ENCODE measurements around the gene MYH15.

Gene MYH15

DNA sequence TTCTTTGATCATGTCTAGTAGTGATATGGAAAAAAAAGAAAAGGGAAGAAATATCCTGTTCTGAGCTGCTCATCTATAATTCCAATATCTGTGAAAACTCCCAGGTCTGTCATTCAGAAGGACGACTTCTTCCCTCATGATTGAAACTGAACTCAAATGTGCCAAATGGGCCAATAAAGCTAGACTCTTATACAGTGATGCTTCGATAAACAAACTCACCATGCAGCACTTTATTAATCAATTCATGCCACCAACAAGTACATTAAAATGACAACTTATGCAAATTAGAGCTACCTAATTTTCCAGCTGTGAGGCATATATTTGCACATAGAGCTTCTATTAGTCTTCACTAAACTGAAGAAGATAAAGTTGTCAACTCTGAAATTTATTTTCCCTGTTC, 15.6 kb upstream of the MYH15 start:
- Histone ChIP-seq H3K27ac (ENCODE audit: insufficient read depth in 1 of 2, low read depth in 1 of 2, low read length in 2 of 2, poor library complexity in 1 of 2, severe bottlenecking in 2 of 2) (no peak overlapping the region), H3K27me3 (replicated peaks in 2 of 5; ENCODE audit: control insufficient read depth in 4 of 5, insufficient read depth in 5 of 5, low read length in 4 of 5) (no peaks in the 10 kb centered on the region), H3K9me3 (ENCODE audit: control extremely low read depth in 1 of 5, control insufficient read depth in 4 of 5, insufficient read depth in 2 of 5, low read depth in 1 of 5, low read length in 4 of 5) (no peaks in the 10 kb centered on the region), H3K4me3 (ENCODE audit: control insufficient read depth in 1 of 7, extremely low read depth in 1 of 7, insufficient read depth in 4 of 7, low read depth in 2 of 7, low read length in 6 of 7) (no peak overlapping the region), H3K36me3 (ENCODE audit: control insufficient read depth in 4 of 4, insufficient read depth in 4 of 4, low read length in 3 of 4) (no peaks in the 10 kb centered on the region), H3K4me1 (ENCODE audit: control extremely low read depth in 1 of 4, control insufficient read depth in 4 of 4, insufficient read depth in 4 of 4, low read length in 3 of 4) (peaks cover 0 to 4% (median 1%) of the 10 kb centered on the region in 4 experiments)
- 100% methylated on average over 2 of the region's 2 CpGs for WGBS (ENCODE audit: insufficient coverage)
- POLR2A ChIA-PET: no interaction called here
- DNase-seq: no peak
- CTCF ChIA-PET: interaction anchor here (0.6 to 2.1 kb wide), 4 partner anchors 8 to 37 kb away, joined by 3 to 6 read pairs (median 4); no protein-coding TSS in a partner anchor

DNA sequence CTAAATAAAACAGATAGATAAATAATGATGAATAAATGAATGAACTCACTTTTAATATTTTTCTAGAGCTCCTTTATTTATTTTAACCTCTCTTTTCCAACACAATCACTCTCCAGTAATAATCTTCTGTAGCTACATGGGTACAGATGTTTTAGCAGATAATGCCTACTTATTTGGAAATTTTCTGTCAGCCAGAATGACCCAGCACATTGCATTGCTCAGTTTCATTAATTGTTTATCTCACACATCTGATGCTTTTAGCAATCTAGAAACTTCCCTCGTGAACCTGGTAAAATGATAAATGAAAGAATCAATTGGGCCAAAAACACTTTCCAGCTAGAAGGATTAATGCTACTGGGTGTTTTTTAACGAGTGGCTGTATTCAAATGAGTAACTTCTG, 14.9 kb upstream of the MYH15 start:
- ChIA-PET POLR2A (no interaction called here), CTCF (interaction anchor here (1.0 to 2.1 kb wide), 4 partner anchors 17 to 36 kb away, joined by 3 to 6 read pairs (median 3); no protein-coding TSS in a partner anchor)
- DNase-seq: peak in 2 of 3 donors; percentile 57 to 64
- Histone ChIP-seq H3K27me3 (replicated peaks in 2 of 5; ENCODE audit: control insufficient read depth in 4 of 5, insufficient read depth in 5 of 5, low read length in 4 of 5) (no peaks in the 10 kb centered on the region), H3K4me3 (ENCODE audit: control insufficient read depth in 1 of 7, extremely low read depth in 1 of 7, insufficient read depth in 4 of 7, low read depth in 2 of 7, low read length in 6 of 7) (no peak overlapping the region), H3K27ac (ENCODE audit: insufficient read depth in 1 of 2, low read depth in 1 of 2, low read length in 2 of 2, poor library complexity in 1 of 2, severe bottlenecking in 2 of 2) (peak overlapping the region in 1 of 2 experiments; percentile 37), H3K36me3 (ENCODE audit: control insufficient read depth in 4 of 4, insufficient read depth in 4 of 4, low read length in 3 of 4) (no peaks in the 10 kb centered on the region), H3K4me1 (ENCODE audit: control extremely low read depth in 1 of 4, control insufficient read depth in 4 of 4, insufficient read depth in 4 of 4, low read length in 3 of 4) (peaks cover 0 to 4% (median 1%) of the 10 kb centered on the region in 4 experiments), H3K9me3 (ENCODE audit: control extremely low read depth in 1 of 5, control insufficient read depth in 4 of 5, insufficient read depth in 2 of 5, low read depth in 1 of 5, low read length in 4 of 5) (no peaks in the 10 kb centered on the region)
- 0% methylated on average over 1 of the region's 2 CpGs for WGBS (ENCODE audit: insufficient coverage)

DNA sequence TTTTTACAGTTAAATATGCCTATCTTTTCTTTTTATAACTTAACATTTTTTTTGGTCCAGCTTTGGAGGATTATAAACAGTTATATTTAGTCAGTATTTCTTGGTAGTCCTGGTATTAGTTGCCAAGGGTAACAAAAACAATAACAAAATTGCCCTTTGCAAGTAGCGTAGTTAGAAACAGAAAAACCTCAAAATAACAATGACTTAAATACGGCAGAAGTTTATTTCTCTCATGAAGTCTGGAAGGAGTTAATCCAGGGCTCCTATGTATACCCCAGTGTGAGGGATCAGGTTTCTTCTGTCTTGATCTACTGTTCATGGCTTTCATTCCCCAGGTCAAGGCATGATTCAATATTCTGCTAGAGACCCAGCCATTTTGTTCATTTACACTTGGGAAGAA, 14.1 kb upstream of the MYH15 start:
- ChIA-PET POLR2A (no interaction called here), CTCF (interaction anchor here (1.0 to 2.1 kb wide), 4 partner anchors 18 to 35 kb away, joined by 3 to 6 read pairs (median 3); no protein-coding TSS in a partner anchor)
- WGBS (ENCODE audit: insufficient coverage): 100% methylated on average over 1 of the region's 2 CpGs
- DNase-seq: peak; percentile 53 to 82 (median 77)
- Histone ChIP-seq H3K4me3 (ENCODE audit: control insufficient read depth in 1 of 7, extremely low read depth in 1 of 7, insufficient read depth in 4 of 7, low read depth in 2 of 7, low read length in 6 of 7) (no peak overlapping the region), H3K4me1 (ENCODE audit: control extremely low read depth in 1 of 4, control insufficient read depth in 4 of 4, insufficient read depth in 4 of 4, low read length in 3 of 4) (peaks cover 0 to 4% (median 1%) of the 10 kb centered on the region in 4 experiments), H3K27me3 (replicated peaks in 2 of 5; ENCODE audit: control insufficient read depth in 4 of 5, insufficient read depth in 5 of 5, low read length in 4 of 5) (no peaks in the 10 kb centered on the region), H3K36me3 (ENCODE audit: control insufficient read depth in 4 of 4, insufficient read depth in 4 of 4, low read length in 3 of 4) (no peaks in the 10 kb centered on the region), H3K27ac (ENCODE audit: insufficient read depth in 1 of 2, low read depth in 1 of 2, low read length in 2 of 2, poor library complexity in 1 of 2, severe bottlenecking in 2 of 2) (peak overlapping the region; percentile 37 to 75), H3K9me3 (ENCODE audit: control extremely low read depth in 1 of 5, control insufficient read depth in 4 of 5, insufficient read depth in 2 of 5, low read depth in 1 of 5, low read length in 4 of 5) (no peaks in the 10 kb centered on the region)

DNA sequence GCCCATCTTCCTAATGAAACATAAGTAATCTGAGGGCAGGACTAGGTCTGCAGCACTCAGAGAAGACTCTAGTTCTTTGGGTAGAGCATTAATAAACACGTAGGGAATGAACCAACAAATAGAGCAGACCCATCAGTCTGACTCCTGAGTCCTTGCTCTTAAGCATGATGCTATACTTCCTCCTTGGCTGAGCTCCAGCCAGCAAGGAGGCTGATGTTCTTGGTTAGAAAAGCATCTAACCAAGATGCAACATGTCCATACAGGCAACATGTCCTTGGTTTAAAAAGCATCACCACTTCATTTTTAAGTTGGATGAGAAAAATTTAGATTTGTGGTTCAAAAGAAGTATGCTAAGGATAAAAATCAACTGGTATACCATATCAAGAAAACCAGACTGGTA, 8.5 kb upstream of the MYH15 start:
- Histone ChIP-seq H3K36me3 (ENCODE audit: control insufficient read depth in 4 of 4, insufficient read depth in 4 of 4, low read length in 3 of 4) (no peaks in the 10 kb centered on the region), H3K9me3 (ENCODE audit: control extremely low read depth in 1 of 5, control insufficient read depth in 4 of 5, insufficient read depth in 2 of 5, low read depth in 1 of 5, low read length in 4 of 5) (no peaks in the 10 kb centered on the region), H3K27ac (ENCODE audit: insufficient read depth in 1 of 2, low read depth in 1 of 2, low read length in 2 of 2, poor library complexity in 1 of 2, severe bottlenecking in 2 of 2) (no peak overlapping the region), H3K4me1 (ENCODE audit: control extremely low read depth in 1 of 4, control insufficient read depth in 4 of 4, insufficient read depth in 4 of 4, low read length in 3 of 4) (no peaks in the 10 kb centered on the region), H3K27me3 (replicated peaks in 2 of 5; ENCODE audit: control insufficient read depth in 4 of 5, insufficient read depth in 5 of 5, low read length in 4 of 5) (no peaks in the 10 kb centered on the region), H3K4me3 (ENCODE audit: control insufficient read depth in 1 of 7, extremely low read depth in 1 of 7, insufficient read depth in 4 of 7, low read depth in 2 of 7, low read length in 6 of 7) (no peak overlapping the region)
- 67% methylated on average over 1 of the region's 1 CpG for WGBS (ENCODE audit: insufficient coverage)
- DNase-seq: peak in 2 of 3 donors; percentile 23 to 26
- ChIA-PET CTCF (interaction anchor here (1.1 kb wide), 1 partner anchor 34 kb away, joined by 3 read pairs; no protein-coding TSS in a partner anchor), POLR2A (no interaction called here)

DNA sequence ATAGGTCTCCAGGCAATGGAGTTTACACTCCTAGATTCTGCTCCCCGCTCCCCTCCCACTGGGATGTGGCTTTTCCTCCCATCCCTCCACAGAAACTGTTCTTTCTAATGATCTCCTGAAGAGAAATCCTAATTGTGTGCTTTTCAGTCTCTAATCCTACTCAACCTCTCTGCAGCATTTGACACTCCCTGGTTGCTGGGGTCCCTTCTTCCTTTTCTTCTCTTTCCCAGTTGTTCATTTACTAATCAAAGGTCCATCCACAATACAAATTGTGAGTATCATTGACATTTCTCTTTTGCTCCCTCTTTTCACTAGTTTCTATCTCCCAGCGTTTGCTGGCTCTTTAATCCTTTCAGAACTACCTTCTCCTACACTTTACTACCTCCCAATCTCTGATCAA, 6.5 kb upstream of the MYH15 start:
- CTCF ChIA-PET: no interaction called here
- POLR2A ChIA-PET: no interaction called here
- H3K36me3 ChIP-seq (ENCODE audit: control insufficient read depth in 4 of 4, insufficient read depth in 4 of 4, low read length in 3 of 4): no peaks in the 10 kb centered on the region
- WGBS (ENCODE audit: insufficient coverage): 94% methylated on average over 2 of the region's 2 CpGs
- DNase-seq: no peak
- no peak overlapping the region for H3K4me3 ChIP-seq (ENCODE audit: control insufficient read depth in 1 of 7, extremely low read depth in 1 of 7, insufficient read depth in 4 of 7, low read depth in 2 of 7, low read length in 6 of 7)
- no peaks in the 10 kb centered on the region for H3K4me1 ChIP-seq (ENCODE audit: control extremely low read depth in 1 of 4, control insufficient read depth in 4 of 4, insufficient read depth in 4 of 4, low read length in 3 of 4)
- no peaks in the 10 kb centered on the region for H3K9me3 ChIP-seq (ENCODE audit: control extremely low read depth in 1 of 5, control insufficient read depth in 4 of 5, insufficient read depth in 2 of 5, low read depth in 1 of 5, low read length in 4 of 5)
- no peak overlapping the region for H3K27ac ChIP-seq (ENCODE audit: insufficient read depth in 1 of 2, low read depth in 1 of 2, low read length in 2 of 2, poor library complexity in 1 of 2, severe bottlenecking in 2 of 2)
- H3K27me3 ChIP-seq (replicated peaks in 2 of 5; ENCODE audit: control insufficient read depth in 4 of 5, insufficient read depth in 5 of 5, low read length in 4 of 5): no peaks in the 10 kb centered on the region

DNA sequence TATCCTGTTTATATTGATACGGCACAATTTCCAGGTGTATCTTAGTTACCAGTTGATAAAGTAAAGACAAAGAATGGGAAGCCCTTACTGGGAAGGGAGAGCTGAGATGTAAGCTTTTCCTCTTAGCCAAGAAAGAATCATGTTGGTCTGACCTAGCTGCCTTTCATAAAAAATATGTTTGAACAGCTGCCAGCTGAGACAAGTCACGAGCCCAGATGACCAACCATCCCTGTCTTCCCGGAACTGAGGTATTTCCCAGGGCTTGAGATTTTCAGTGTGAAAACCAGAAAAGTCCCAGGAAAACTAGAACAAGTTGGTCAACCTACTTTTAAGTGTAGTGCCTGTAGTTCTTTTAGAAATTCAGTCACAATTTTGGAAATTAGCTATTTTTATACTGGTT, 3.6 kb upstream of the MYH15 start:
- Histone ChIP-seq H3K9me3 (ENCODE audit: control extremely low read depth in 1 of 5, control insufficient read depth in 4 of 5, insufficient read depth in 2 of 5, low read depth in 1 of 5, low read length in 4 of 5) (no peaks in the 10 kb centered on the region), H3K36me3 (ENCODE audit: control insufficient read depth in 4 of 4, insufficient read depth in 4 of 4, low read length in 3 of 4) (no peaks in the 10 kb centered on the region), H3K4me3 (ENCODE audit: control insufficient read depth in 1 of 7, extremely low read depth in 1 of 7, insufficient read depth in 4 of 7, low read depth in 2 of 7, low read length in 6 of 7) (no peak overlapping the region), H3K4me1 (ENCODE audit: control extremely low read depth in 1 of 4, control insufficient read depth in 4 of 4, insufficient read depth in 4 of 4, low read length in 3 of 4) (no peaks in the 10 kb centered on the region), H3K27ac (ENCODE audit: insufficient read depth in 1 of 2, low read depth in 1 of 2, low read length in 2 of 2, poor library complexity in 1 of 2, severe bottlenecking in 2 of 2) (no peak overlapping the region), H3K27me3 (replicated peaks in 2 of 5; ENCODE audit: control insufficient read depth in 4 of 5, insufficient read depth in 5 of 5, low read length in 4 of 5) (no peaks in the 10 kb centered on the region)
- CTCF ChIA-PET: interaction anchor here (1.5 kb wide), 1 partner anchor 38 kb away, joined by 3 read pairs; no protein-coding TSS in a partner anchor
- no peak for DNase-seq
- 94% methylated on average over 3 of the region's 3 CpGs for WGBS (ENCODE audit: insufficient coverage)
- POLR2A ChIA-PET: no interaction called here

DNA sequence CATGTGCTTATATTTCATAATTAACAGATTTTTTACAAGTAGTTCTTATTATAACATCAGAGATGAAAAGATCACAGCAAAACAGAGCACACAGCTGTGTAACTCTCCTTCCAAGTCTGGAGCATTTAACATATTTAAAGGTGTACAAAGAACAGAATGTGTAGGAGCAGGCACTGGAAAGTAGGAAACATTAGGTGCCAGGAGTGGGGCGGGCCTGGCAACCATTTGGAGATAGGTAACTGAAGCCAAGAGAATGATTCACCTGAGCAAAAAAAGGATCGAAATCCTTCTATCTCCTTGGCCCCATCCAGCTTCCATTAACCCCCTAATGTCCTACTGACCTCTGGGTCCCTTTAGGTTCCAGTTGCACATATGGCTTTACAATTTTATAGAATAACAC, 2.3 kb upstream of the MYH15 start:
- no peak overlapping the region for H3K27ac ChIP-seq (ENCODE audit: insufficient read depth in 1 of 2, low read depth in 1 of 2, low read length in 2 of 2, poor library complexity in 1 of 2, severe bottlenecking in 2 of 2)
- H3K4me3 ChIP-seq (ENCODE audit: control insufficient read depth in 1 of 7, extremely low read depth in 1 of 7, insufficient read depth in 4 of 7, low read depth in 2 of 7, low read length in 6 of 7): no peak overlapping the region
- no peaks in the 10 kb centered on the region for H3K9me3 ChIP-seq (ENCODE audit: control extremely low read depth in 1 of 5, control insufficient read depth in 4 of 5, insufficient read depth in 2 of 5, low read depth in 1 of 5, low read length in 4 of 5)
- CTCF ChIA-PET: no interaction called here
- POLR2A ChIA-PET: no interaction called here
- H3K36me3 ChIP-seq (ENCODE audit: control insufficient read depth in 4 of 4, insufficient read depth in 4 of 4, low read length in 3 of 4): no peaks in the 10 kb centered on the region
- no peaks in the 10 kb centered on the region for H3K4me1 ChIP-seq (ENCODE audit: control extremely low read depth in 1 of 4, control insufficient read depth in 4 of 4, insufficient read depth in 4 of 4, low read length in 3 of 4)
- no peak for DNase-seq
- no peaks in the 10 kb centered on the region for H3K27me3 ChIP-seq (replicated peaks in 2 of 5; ENCODE audit: control insufficient read depth in 4 of 5, insufficient read depth in 5 of 5, low read length in 4 of 5)
- no CpG with 5 or more reads among the region's 2 CpGs for WGBS (ENCODE audit: insufficient coverage)
